OCI-M1 (cell line): ENCODE data around the gene CYB5R3.
A peak's percentile ranks its signal among the peaks of the same experiment; 100 is the strongest.
"Not testable (repeated sequence)": the region's sequence is repeated elsewhere in the genome, so short reads cannot be mapped to it uniquely, and the experiment has no call there.

Experiments
- DNase-seq: peaks from one replicate; lab custom pipeline; 2025; lab: John Stamatoyannopoulos, UW

CYB5R3 gene

DNA sequence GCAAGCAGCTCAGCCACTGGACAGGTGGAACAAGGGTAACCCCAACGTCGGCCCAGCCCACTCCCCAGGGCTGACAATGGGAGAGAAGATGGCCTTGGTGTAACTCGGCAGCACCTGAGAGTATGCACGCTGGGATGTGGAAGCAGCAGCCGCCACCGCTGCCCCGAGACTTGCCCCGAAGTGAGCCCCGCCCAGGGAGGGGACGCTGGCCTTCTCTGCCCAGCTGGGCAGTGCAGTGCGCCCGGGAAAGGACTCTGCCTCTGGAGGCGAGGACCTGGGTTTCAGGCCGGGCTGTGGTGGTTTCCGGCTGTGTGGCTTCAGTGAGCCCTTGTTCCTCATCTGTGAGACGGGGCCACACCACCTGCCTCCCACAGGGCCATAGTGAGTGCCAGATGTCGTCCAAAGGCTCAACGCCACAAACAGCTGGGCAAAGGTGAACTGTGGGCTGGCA is 25.9 kb downstream of the CYB5R3 start:
- no peak for DNase-seq

DNA sequence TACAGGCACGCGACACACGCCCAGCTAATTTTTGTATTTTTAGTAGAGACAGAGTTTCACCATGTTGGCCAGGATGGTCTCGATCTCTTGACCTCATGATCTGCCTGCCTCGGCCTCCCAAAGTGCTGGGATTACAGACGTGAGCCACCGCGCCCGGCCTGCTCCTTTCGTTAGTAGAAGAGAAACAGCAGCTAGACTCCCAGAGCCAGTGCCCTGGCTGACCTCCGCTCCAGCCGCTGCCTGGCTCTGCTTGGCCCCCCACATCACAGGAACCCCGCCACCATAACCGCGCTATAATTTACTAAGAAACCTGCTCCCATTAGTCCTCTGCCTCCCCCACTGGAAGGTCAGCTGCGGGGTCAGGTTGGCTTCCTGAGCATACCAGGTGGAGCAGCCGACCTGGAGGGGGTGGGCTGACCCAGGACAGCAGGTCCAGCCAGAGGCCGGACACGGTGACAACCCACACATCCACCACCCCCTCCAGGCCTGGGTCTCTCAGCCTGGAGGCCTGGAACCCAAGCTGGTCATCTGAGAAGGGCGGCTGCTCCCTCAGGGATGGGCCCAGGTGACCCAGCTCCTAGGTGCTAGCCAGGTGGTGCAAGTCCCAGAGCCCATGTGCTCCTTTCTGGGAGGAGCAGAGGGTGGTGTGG is 27.0 kb downstream of the CYB5R3 start:
- DNase-seq, result no peak

DNA sequence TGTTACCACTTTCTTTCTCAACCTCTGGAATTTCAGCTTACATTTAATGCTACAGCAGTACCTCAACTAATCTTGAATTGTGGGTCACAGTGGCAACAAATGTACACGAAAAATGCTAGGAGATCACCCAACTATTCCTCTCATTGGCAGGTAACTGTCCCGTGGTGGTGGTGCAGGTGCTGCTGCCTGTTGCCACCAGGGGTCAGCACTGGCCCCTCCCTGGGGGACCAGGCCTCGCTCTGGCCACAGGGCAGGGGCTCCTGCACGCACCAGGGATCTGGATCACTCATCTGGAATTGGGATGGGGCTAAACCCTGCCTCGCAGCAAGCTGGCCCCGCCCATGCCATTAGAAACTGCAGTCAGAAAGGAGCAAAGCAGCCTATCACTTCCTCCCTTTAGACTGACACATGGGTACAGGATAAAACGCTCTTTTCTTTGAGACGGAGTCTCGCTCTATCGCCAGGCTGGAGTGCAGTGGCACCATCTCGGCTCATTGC is 27.6 kb downstream of the CYB5R3 start:
- DNase-seq, result peak; percentile 69

DNA sequence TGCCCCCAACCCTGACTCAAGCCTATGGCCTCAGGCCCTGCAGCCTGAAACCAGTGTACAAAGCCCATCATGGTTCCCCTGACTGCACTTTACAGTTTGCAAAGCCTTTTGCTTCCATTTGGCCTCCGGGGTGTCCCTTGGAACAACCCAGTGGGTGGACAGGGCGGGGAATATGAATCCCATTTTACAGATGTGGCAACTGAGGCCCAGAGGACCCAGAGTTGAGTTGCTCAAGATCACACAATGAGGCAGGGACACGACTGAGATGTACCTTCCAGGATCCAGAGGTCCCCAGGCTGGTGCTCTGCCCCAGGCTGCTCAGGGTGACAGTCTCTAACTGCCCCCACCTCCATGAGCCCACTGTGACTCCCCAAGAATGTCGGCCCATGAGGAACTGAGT is 29.1 kb downstream of the CYB5R3 start:
- no peak for DNase-seq

DNA sequence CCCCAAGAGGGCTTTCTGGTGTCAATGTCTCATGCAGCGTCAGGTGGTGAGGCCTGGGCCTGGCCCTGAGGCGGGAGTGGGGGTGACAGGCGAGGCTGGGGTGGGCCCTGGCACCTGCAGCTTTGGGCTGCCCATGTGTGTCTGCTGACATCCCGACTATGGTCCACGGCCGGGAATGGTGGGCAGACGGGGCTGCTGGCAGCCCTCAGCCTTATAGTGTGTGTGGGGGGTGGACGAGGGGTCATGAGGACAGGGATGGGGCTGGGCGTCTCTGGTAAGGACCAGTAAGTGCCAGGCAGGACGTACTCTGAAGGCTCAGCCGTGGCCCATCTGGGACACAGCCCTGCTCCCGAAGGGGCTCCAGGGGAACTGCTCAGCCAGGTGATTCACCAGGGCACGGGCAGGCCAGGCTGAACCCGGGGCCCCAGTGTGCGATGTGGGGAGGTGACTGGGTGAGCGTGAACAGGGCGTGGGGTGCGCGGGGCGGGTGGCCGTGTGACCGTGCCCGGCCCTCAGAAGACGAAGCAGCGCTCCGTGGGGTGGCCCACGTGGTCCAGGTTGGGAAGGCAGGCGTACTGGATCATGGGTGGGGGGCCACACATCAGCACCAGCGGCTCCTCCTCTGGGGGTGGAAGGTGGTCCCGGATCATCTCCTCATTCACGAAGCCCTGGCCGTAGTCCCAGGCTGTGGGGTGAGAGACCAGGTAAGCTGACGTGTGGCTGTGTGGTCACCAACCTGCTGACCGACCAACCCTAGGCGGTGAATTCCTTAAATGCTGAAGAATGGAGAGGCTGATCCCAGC is 29.7 kb downstream of the CYB5R3 start:
- DNase-seq, result no peak

DNA sequence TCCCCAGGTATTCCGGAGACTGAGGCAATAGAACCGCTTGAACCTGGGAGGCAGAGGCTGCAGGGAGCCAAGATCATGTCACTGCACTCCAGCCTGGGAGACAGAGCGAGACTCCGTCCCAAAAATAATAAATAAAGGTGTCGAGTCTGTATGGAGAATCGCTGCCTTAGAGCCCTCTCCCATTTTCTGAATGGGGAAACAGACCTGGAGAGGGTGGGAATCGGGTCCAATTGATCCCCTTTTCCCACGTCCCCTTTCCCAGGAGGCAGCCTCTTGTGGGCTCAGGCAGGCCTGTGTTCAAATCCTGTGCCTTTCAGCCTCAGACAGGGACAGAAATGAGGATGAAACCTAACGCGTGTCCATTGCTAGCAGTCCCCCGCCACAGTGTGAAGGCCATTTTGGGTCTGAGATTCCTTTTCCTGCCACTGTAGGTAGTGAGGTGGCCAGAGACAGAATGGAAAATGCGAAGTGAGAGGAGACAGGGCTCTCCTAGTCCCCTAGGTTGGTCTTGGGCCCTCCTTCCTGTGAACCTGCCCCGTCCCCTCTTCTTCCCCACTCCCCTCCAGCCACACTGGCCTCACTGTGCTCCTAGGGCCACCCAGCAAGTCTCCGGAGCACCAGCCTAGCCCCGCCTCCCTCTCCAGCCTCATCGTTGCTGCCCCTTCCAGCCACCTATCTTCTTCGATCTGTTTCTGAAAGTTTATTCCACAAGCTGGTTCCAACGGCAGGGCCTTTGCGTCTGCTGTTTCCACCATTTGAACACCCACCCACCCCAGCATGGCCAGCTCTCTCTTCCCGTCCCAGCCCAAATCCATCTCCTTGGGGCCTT is 31.8 kb downstream of the CYB5R3 start:
- no peak for DNase-seq

DNA sequence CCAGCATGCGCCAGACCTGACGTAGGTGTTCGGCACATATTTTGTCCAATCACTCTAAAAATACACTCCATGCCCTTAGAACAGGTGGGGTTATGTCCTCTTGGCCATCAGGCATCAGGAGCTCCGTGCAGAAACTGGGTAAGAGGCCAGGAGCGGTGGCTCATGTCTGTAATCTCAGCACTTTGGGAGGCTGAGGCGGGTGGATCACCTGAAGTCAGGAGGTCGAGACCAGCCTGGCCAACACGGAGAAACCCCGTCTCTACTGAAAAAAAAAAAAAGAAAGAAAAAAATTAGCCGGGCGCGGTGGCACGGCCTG is 33.4 kb downstream of the CYB5R3 start:
- DNase-seq, result not testable (repeated sequence)

DNA sequence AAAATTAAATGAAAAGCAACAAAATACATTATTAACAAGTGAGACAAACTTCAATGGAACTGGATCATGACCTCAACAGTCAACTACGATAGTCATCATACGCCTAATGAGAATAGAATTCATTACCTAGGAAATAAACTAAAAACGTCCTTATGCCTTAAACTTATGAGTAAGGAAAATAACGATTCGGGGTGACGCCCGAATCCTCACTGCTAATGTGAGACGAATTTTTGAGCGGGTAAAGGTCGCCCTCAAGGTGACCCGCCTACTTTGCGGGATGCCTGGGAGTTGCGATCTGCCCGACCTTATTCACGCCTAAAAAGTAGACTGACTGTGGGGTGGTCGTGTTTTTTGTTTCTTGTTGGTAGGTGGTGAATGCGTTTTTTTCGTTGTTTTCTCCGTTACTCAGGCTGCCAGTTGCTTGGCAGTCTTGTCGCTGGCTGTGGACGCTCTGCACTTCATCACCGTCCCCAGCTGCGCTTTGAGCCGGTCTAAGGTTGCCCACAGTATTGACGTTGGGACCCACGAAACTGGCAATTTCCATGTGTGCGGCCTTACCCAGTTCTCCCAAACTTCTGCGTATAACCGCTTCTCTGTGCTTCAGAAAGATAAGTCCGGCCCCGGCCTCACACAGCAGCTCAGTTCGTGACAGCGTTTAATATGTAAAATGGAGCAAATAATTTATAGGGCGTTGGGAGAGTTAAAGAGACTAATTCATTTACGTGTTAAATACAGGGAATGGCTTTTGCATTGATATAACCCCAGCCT is 33.9 kb downstream of the CYB5R3 start:
- peak; percentile 99 for DNase-seq

DNA sequence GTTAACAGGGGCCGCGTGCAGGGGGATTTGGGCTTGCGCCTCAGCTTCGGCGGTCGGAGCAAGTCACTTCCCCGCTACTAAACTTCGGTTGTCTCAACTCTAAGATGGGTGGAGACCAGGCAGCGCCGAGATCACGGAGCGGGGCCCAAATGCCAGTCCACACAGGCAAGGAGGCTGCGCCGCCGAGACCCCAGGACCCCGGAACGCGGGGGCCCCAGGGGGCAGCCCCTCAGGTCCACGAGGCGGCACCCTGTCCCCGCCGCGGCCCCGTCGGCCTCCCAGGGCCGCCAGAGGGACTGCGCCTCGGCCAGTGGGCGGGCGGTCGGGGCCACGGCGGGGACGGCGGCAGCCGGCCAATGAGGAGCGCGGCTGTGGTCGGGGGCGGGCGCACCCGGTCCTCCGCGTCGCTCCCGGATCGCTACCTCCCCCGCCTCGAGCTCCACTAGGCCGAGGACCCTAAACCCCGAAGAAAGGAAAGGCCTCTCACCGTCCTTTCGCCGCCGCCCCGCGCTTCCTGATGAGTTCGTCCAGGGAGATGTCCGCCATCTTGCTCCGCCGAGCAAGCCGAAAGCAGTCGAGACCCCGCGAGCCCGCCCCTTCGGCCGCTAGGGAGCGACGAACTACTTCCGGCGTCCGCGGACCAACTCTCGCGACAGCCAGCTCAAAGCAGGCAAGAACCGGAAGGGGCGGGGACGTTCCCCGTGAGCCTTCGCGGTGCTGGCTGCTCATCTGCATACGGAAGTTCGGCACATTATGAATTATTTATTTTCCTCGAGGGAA is 34.7 kb downstream of the CYB5R3 start, which contains the start of gene POLDIP3:
Gene POLDIP3 (minus strand): TSS at position 572 of the 780 bp plus-strand sequence. CDS start 26 bp downstream, at position 546.
- DNase-seq, result peak; percentile 97

DNA sequence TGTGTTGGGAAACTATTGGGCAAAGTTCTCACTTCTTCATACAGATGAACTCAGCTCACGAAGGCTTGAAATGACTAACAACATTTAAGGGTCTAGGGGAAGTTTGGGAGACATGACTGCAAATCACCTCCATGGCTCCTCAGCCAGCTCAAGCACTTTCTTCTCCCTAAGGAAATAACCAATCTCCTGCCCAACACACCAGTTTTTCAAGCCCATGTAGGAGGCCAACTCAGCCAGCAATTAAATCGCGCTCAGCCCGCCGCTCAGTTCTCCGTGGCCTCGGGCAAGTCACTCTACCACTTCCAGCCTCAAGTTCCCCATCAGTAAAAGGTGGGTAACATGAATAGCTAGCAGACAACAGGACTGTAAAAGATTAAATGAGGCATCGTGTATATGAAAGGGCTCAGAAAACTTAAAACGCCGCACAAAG is 35.3 kb downstream of the CYB5R3 start:
- no peak for DNase-seq

DNA sequence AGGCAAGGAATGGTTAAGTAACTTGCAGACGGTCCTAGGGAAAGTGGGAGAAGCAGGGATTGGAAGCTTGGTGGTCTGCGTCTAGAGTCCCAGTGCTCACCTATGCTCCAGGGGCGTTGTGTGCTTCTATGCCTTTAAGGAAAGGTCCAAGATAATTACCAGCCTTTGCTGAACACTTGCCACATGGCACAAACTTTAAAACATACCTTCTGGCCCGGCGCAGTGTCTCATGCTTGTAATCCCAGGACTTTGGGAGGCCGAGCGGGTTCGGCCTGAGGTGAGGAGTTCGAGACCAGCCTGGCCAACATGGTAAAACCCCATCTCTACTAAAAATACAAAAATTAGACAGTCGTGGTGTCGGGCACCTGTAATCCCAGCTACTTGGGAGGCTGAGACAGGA is 36.9 kb downstream of the CYB5R3 start:
- no peak for DNase-seq

DNA sequence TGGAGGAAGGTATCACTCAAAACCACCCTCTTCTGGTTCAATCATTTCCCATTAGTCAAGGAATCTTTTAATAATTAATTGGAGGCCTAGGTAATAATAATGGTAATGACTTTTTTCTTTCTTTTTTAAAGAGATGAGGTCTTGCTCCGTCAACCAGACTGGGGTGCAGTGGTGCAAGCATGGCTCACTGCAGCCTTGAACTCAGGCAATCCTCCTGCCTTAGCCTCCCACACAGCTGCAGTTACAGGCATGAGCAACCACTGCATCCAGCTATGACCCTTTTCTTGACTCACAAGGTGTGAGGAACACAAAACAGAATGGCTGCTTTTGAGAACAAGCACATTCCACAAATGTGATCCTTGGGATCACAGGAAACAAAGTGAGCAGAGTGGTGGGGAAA is 38.1 kb downstream of the CYB5R3 start:
- no peak for DNase-seq

DNA sequence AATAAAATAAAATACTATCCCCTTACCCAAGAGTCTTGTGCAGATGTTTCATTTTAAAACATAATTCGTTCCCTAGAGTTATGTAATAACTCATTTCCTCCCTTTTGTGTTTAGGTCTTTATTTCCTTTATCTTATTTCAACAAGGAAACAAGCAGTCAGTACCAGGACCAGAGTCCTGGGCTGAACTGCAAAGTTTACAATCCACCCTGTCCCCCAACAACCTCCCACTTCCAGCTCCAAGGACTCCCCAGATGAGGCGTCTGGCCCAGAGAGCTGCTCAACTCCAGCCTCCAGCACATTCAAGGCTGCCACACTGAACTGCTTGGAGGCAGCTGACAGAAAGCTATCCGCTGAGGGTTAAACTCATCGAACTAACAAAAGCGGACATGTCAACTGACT is 39.0 kb downstream of the CYB5R3 start:
- no peak for DNase-seq

DNA sequence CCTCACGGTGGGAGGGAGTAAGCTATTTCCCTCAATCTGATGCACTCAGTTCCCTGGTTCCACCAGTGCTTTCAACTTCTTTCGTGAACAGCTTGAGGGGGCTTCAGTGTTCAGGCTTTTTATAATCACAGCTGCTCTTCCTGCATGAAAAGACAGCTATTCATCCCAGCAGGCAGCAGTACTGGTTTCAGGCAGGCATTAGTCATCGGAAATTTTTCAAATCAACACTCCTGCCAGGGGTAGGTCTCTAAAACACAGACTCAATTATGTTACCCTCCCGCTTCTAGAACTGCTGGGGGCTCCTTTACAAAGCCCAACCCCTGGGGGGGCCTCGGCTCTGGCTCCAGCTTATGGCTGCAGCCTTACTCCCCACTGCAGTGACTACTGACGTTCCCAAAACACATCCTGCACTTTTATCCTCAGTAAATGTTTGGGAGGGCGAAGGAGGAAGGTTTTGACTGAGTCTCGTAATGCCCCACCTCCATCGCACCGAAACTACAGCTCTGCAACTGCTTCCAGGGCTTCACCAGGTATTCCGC is 40.3 kb downstream of the CYB5R3 start:
- no peak for DNase-seq

DNA sequence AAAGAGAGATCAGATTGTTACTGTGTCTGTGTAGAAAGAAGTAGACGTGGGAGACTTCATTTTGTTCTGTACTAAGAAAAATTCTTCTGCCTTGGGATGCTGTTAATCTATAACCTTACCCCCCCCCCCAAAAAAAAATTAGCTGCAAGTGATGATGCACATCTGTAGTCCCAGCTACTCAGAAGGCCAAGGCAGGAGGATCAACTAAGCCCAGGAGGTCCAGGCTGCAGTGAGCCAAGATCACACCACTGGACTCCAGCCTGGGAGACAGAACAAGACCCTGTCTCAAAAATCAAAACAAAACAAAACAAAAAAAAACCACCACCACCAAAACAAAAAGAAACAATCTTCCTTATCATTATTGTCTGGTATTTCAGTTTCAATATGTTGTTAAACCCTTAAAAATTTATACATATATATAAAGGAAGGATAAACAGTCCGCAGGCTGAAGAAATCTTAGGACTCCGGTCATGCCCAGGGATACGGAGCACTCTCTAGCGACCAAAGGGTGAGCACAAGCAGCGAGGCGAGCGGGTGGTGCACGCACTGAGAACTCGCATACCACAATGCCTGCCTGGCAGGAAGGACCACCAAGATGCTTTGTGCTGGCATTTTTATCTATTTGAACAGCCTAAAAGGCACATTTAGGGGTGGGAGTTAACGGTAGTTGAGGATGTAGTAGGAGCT is 40.9 kb downstream of the CYB5R3 start:
- no peak for DNase-seq

DNA sequence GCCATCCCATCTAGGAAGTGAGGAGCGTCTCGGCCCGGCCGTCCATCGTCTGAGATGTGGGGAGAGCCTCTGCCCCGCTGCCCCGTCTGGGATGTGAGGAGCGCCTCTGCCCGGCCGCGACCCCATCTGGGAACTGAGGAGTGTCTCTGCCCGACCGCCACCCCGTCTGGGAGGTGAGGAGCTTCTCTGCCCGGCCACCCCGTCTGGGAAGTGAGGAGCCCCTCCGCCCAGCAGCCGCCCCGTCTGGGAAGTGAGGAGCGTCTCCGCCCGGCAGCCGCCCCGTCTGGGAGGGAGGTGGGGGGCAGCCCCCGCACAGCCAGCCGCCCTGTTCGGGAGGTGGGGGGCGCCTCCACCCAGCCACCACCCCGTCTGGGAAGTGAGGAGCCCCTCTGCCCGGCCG is 41.6 kb downstream of the CYB5R3 start:
- DNase-seq, result not testable (repeated sequence)

DNA sequence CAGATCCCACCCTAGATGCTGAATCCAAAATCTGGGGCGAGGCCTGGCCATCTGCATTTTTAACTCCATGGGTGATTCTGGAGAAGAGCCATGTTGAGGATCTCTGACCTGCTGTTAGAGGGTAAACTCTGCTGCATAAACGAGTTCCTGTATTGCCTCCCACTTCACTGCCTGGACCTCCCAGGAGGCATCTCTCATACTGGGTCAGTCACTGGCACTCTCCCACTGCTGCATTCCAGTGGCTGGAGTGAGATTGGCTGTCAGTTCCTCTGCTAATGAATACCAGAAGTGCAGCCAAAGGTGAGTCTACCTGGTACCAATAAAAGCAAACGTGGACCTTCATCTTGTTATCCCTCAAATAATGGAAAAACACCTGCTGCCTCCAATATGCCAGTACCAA is 44.8 kb downstream of the CYB5R3 start:
- no peak for DNase-seq

DNA sequence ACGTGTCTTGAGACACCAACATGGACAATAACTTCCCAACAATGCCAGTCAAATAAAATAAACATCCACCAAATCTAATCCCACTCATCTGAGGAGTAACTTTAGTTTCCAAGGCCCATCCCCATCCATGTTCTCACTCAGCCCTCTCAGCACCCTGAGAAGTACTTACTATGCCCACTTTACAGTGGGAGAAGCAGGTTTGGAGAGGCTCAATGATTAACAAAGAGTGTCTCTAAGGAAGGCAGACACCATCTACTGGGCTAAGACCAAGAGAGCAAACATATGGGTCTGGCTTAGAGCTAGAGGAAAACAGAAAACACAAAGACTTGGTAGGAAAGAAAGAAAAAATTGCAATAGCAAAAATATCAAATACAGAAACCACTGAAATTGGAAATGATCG is 45.8 kb downstream of the CYB5R3 start:
- DNase-seq, result no peak

DNA sequence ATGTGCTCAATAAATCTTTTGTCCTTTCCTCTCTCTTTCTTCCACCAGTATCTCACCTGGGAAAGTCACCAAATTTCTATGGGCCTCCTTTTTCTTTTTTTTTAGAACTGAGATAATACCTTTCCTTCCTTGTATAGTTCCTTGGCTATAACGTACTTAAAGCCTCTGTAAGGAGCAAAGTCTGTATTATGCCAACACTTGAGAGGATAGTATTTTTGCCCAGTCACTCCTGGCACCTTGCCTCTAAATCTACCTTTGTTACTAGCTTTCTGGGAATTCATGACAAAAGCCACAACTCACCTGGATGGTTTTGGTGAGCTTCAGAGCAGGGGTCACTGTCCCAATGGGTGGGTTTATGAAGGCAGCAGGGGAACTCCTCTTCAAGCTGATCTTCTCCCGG is 46.7 kb downstream of the CYB5R3 start:
- no peak for DNase-seq

DNA sequence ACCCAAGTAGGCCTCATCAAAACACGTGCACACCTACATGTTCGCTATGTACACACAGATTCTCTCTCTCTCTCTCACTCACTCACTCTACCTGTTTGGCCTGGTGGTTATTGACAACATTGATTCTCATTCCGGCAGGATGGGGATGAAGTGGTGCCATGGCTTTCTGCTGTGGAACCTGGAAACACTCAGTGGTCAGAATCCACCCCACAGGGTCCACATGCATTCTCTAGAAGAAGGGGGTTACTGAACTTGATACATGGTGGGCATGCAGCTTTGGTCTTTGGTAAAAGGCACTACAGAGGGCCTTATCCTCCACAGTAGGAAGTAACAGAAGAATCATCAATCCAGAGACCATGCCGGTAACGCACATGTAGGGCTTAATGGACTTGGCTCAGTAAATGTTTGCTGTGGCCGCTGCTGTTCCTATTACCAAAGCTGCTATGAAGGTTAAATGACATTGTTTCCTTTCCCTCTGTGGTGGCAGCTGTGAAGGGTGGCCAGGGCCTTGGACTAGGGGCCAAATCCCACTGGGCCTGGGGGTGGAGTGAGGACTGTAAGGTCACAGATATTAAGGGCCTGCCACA is 47.2 kb downstream of the CYB5R3 start:
- no peak for DNase-seq
